Measurements from ENCODE around the gene CFAP299. TPM values are rescaled to one million over a fixed set of nuclear protein-coding genes. Genes with fewer than 3 reads are reported as not detected.

Gene CFAP299
- total and polyA plus RNA-seq, 5 experiments from 2014 or later: 0.37 to 0.74 TPM; not detected in 3

DNA sequence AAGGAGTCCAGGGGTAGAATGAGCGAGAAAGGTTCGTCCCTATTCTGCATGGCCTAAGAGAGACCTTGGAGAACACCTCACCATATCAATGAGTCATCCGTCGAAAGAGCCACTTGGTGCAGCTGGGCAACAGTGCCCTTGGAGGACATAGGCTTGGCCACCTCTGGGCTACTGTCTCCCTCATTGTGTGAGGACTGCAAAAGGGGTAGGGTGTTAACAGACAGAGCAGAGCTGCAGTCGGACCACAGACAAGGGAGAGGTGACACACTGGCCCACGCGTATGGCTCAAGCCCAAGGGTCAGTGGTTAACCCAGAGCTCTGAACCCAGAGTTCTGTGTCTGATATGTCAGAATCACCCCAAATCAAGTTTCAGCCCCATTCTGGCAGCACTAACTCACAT is 576.8 kb downstream of the CFAP299 start:
- no peak for DNase-seq
- Mint-ChIP-seq H3K4me3 (no peak overlapping the region), H3K4me1 (peaks cover 0 to 3% (median 0%) of the 10 kb centered on the region in 4 donors), H3K9me3 (peaks cover under 1 to 14% (median 8%) of the 10 kb centered on the region in 9 donors), H3K36me3 (peaks cover 0 to 10% (median 5%) of the 10 kb centered on the region in 3 donors), H3K27ac (peak overlapping the region in 2 of 10 donors; percentile 12 to 80), H3K27me3 (peaks cover 0 to 4% (median 0%) of the 10 kb centered on the region in 5 donors)
- POLR2A ChIA-PET: no interaction called here
- ATAC-seq: no peak

DNA sequence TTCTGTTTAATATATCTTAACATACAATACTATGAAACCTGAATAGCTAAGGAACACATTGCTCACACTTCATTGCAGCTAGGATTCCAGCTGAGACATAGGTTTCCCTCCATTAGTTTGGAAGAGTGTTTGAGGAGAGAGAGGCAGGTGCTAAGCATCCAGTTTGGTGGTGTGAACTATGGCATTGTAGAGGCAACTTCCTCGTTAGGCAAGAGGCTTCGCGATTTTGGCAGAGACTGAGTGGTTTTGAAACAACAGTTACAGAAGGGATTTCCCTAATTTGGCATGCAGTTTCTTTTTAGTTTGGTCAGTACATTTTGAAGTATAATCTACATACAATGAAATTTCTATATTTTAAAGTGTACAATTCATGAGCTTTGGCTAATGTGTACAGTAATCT is 577.9 kb downstream of the CFAP299 start:
- ATAC-seq: no peak
- peaks cover 0 to 3% (median 0%) of the 10 kb centered on the region in 4 donors for H3K4me1 Mint-ChIP-seq
- no peak overlapping the region for H3K4me3 Mint-ChIP-seq
- no peak overlapping the region for H3K27ac Mint-ChIP-seq
- H3K27me3 Mint-ChIP-seq: peaks cover 0 to 4% (median 0%) of the 10 kb centered on the region in 5 donors
- POLR2A ChIA-PET: no interaction called here
- H3K9me3 Mint-ChIP-seq: peaks cover 0 to 5% (median 2%) of the 10 kb centered on the region in 9 donors
- peak in 1 of 10 donors; percentile 4 for DNase-seq
- H3K36me3 Mint-ChIP-seq: peaks cover 0 to 1% (median 0%) of the 10 kb centered on the region in 3 donors

DNA sequence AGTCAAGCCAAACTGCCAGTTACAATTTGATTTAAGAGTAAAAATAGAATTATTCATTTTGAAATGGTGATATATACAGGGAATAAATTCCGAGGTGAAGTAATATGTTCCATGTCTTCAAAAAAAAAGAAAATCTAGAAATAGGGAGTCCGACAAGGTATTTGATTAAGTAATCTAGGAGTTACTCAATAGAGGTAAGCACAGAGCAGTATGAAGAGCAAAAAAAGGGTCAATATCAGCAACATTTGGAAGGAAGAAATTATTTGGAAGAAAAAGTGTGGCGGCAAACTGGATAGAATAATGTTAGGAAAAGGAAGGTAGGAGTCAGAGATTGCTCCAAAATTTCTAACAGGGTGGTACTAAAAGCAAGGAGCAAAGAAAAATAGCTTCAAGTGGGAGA is 581.2 kb downstream of the CFAP299 start:
- H3K4me3 Mint-ChIP-seq: no peak overlapping the region
- H3K9me3 Mint-ChIP-seq: peaks cover 0 to 2% (median 0%) of the 10 kb centered on the region in 9 donors
- POLR2A ChIA-PET: no interaction called here
- peaks cover 0 to 4% (median 0%) of the 10 kb centered on the region in 5 donors for H3K27me3 Mint-ChIP-seq
- DNase-seq (no peak), ATAC-seq (no peak)
- no peaks in the 10 kb centered on the region for H3K36me3 Mint-ChIP-seq
- peaks cover 0 to 3% (median 0%) of the 10 kb centered on the region in 4 donors for H3K4me1 Mint-ChIP-seq
- no peak overlapping the region for H3K27ac Mint-ChIP-seq

DNA sequence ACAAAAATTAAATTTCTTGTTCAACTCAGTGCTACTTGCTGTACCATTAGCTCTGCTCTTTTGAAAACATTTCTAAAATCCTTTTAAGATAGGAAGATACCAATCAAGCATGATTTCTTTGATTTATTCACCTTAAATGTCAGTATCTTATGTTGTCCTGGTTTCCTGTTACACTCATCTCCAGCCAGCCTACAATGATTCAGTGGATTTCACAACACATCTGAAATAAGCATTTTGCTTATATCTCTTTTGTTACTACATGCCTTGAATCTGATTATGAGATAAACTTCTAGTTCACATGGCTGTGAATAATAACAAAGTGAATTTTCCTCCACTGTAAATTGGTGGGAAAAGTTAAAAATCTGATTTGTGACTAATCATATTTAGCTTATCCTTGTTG is 582.5 kb downstream of the CFAP299 start:
- Mint-ChIP-seq H3K27me3 (peaks cover 0 to 4% (median 0%) of the 10 kb centered on the region in 5 donors), H3K4me1 (peaks cover 0 to 3% (median 0%) of the 10 kb centered on the region in 4 donors), H3K9me3 (peaks cover 0 to 2% (median 0%) of the 10 kb centered on the region in 9 donors), H3K4me3 (no peak overlapping the region), H3K36me3 (no peaks in the 10 kb centered on the region), H3K27ac (no peak overlapping the region)
- POLR2A ChIA-PET: no interaction called here
- DNase-seq (no peak), ATAC-seq (no peak)

DNA sequence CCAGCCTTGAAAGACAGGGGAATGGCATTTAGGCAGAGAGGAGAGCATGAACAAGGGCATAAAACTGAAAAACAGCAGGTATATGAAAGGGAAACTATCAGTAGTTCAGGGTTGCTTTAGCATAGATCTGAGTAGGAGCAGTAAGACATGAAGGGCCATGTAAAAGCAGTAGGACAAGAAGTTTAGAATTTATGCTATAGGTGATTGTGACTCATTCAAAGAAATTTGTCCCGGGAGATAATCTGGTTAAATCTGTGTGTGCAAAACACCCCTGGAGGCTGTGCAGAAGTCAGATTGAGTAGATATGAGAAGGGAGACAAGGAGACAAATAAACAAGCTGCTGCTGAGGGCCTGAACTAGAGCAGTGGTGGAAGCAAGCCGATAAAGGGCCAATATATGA is 585.9 kb downstream of the CFAP299 start:
- no peaks in the 10 kb centered on the region for H3K36me3 Mint-ChIP-seq
- no peaks in the 10 kb centered on the region for H3K9me3 Mint-ChIP-seq
- DNase-seq (no peak), ATAC-seq (no peak)
- H3K4me1 Mint-ChIP-seq: no peaks in the 10 kb centered on the region
- H3K27me3 Mint-ChIP-seq: peaks cover 0 to 4% (median 0%) of the 10 kb centered on the region in 5 donors
- no peak overlapping the region for H3K27ac Mint-ChIP-seq
- H3K4me3 Mint-ChIP-seq: no peak overlapping the region
- POLR2A ChIA-PET: no interaction called here

DNA sequence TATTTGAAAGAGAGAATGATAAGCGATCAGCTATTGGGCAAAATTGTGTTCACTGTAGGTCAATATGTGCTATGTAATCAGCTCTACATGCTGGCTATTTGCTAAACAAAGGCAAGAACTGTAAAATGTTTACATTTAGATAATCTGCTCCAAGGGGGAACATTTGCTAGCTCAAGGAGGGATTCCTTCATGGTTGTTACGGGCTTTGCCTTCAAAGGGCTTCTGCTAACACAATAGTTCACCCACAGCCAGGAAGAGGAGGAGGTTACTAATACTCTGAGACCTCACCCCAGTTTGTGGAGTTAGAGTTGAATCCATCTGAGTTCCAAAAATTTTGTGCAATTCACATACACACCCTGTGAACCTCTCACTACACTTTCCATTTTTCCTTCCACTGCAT is 587.4 kb downstream of the CFAP299 start:
- no peak overlapping the region for H3K4me3 Mint-ChIP-seq

DNA sequence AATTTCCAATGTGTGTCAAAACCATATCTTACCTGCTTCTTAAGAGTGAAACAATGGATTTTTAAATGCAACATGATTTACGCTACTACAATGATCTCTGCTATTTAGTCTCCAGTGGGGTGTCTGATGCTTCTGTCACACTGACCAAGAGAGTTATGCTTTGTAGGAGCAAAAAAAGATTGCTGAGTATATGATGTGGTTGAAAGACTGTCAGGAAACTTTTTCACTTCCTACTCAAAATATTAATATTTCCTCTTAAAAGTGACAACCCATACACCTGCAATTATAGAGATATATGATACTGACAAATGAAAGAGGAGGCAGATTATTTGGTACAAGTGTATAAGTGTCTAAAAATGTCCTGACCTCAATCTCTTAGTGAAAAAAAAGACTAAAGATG is 589.8 kb downstream of the CFAP299 start:
- Mint-ChIP-seq H3K4me1 (no peaks in the 10 kb centered on the region), H3K4me3 (no peak overlapping the region), H3K36me3 (no peaks in the 10 kb centered on the region), H3K27ac (no peak overlapping the region), H3K27me3 (no peaks in the 10 kb centered on the region), H3K9me3 (no peaks in the 10 kb centered on the region)
- POLR2A ChIA-PET: no interaction called here
- ATAC-seq (no peak), DNase-seq (no peak)

More for the DNA sequence above, 587.4 kb downstream of the CFAP299 start:
- POLR2A ChIA-PET: no interaction called here
- ATAC-seq (no peak), DNase-seq (no peak)
- no peaks in the 10 kb centered on the region for H3K36me3 Mint-ChIP-seq
- peaks cover 0 to 1% (median 0%) of the 10 kb centered on the region in 5 donors for H3K27me3 Mint-ChIP-seq
- no peaks in the 10 kb centered on the region for H3K9me3 Mint-ChIP-seq
- no peak overlapping the region for H3K27ac Mint-ChIP-seq
- no peaks in the 10 kb centered on the region for H3K4me1 Mint-ChIP-seq

DNA sequence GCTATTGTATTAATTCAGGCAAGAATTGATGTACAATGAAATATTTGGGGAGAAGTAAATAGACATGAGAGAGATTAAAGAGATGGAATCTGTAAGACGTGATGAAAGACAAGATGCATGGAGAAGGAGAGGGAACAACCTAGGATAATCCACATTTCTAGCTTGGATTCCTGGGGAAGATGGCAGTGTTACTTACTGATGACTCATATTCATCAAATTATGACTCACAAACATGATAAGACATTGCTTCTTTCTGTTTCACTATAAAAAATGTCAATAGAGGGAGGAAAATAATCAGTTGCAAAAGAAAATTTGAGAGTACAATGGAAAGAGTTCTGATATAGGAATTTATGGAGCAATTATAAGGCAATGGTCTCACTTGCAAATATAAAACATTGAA is 590.9 kb downstream of the CFAP299 start:
- H3K27me3 Mint-ChIP-seq: no peaks in the 10 kb centered on the region
- DNase-seq (no peak), ATAC-seq (no peak)
- no peaks in the 10 kb centered on the region for H3K9me3 Mint-ChIP-seq
- no peak overlapping the region for H3K4me3 Mint-ChIP-seq
- no peak overlapping the region for H3K27ac Mint-ChIP-seq
- no peaks in the 10 kb centered on the region for H3K4me1 Mint-ChIP-seq
- POLR2A ChIA-PET: no interaction called here
- H3K36me3 Mint-ChIP-seq: no peaks in the 10 kb centered on the region

DNA sequence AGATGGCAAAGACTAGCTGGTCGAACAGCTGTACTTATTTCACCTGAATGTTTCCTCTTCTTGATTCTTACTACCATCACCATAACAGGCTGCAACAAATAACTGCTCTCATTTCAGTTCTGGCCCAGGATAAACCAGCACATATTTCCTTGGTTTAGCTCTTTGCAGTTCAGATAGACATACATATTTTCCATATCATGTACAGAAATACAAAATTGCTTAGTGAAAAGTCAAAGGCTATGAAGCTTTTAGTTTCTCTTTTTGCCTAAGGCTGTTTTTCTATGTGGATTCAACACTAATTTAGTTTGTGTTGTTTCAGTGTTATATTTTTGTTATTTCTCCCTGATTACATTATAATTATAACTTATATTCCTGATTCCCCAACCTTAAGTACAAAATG is 591.4 kb downstream of the CFAP299 start:
- H3K9me3 Mint-ChIP-seq: no peaks in the 10 kb centered on the region
- DNase-seq: no peak
- no peak overlapping the region for H3K27ac Mint-ChIP-seq
- POLR2A ChIA-PET: no interaction called here
- no peak for ATAC-seq
- H3K36me3 Mint-ChIP-seq: no peaks in the 10 kb centered on the region
- H3K4me3 Mint-ChIP-seq: no peak overlapping the region
- no peaks in the 10 kb centered on the region for H3K27me3 Mint-ChIP-seq
- no peaks in the 10 kb centered on the region for H3K4me1 Mint-ChIP-seq

DNA sequence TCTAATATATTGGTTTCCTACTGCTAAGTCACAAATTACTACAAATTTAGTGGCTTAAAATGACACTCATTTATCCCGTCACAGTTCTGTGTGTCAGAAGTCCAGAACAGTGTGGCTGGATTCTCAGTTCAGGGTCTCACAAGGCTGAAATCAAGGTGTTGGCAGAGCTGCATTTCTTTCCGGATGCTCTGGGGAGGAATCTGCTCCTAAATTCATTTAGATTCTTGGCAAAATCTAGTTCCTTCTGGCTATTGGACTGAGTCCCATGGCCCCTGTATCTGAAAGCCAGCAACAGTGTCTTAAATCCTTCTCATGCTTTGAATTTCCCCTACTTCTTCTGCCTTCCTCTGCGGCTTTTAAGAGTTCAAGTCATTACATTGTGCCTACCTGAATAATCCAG is 591.9 kb downstream of the CFAP299 start:
- Mint-ChIP-seq H3K4me3 (no peak overlapping the region), H3K36me3 (no peaks in the 10 kb centered on the region), H3K4me1 (no peaks in the 10 kb centered on the region), H3K27me3 (no peaks in the 10 kb centered on the region), H3K9me3 (no peaks in the 10 kb centered on the region), H3K27ac (no peak overlapping the region)
- no peak for ATAC-seq
- DNase-seq: no peak
- POLR2A ChIA-PET: no interaction called here

DNA sequence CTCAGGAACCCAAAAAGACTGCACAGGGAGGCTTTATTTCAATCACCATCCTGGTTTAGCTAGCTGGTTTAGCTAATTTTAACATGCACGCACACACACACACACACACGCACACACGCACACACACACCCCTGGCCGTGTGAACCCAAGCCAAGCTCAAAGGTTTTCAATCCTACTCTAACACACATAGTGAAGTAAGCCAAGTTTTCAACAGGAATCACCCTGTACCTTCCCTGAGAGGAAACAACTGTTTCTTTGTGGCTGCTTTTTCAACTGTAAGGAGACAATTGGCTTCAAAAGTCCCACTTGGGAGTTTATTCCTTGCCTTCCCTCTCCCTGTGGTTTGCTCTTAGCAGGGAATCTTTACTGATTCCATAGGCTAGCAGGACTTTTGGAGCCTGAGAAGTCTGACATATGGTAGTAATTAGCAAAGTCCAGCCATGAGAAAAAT is 596.1 kb downstream of the CFAP299 start:
- POLR2A ChIA-PET: no interaction called here
- H3K27me3 Mint-ChIP-seq: no peaks in the 10 kb centered on the region
- no peaks in the 10 kb centered on the region for H3K4me1 Mint-ChIP-seq
- no peaks in the 10 kb centered on the region for H3K36me3 Mint-ChIP-seq
- H3K27ac Mint-ChIP-seq: no peak overlapping the region
- H3K4me3 Mint-ChIP-seq: no peak overlapping the region
- no peak for DNase-seq
- no peak for ATAC-seq
- H3K9me3 Mint-ChIP-seq: no peaks in the 10 kb centered on the region

DNA sequence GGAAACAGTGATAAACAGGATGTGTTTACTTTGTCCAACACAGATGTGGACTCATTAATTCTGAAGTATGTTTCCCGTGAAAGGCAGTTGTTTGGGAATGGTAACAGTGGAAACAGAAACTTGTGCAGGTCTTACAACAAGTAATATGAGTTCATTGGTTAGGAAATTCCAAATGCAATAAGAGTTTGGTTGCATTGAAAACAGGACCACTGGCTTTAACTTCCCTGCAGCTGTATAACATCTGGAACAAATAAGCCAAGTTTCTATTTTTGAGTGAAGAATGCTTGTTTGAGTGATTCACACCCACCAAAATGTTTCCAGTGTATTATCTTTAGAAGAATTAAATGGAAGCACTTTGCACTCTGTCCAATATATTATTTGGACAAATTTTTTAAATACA is 612.6 kb downstream of the CFAP299 start:
- POLR2A ChIA-PET: no interaction called here
- DNase-seq: no peak
- H3K9me3 Mint-ChIP-seq: peaks cover 0 to 2% (median 0%) of the 10 kb centered on the region in 9 donors

DNA sequence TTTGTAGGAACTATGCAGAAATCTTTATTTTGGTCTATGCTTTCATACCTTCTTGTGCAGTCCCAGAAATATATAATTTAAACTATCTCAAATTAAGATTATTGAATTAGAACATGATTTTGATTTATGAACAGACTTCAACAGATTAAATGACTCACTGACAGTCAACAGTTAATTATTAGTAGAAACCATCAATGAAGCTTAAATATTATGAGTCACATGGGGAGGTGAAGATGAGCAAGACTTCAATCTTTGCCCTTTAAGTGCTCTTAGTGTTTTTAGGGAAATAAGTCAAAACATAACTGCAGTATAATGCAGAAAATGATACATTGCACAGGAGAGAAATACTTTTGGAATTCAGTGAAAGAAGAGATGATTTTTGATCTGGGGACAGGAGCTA is 613.5 kb downstream of the CFAP299 start:
- POLR2A ChIA-PET: no interaction called here
- H3K4me1 Mint-ChIP-seq: no peaks in the 10 kb centered on the region
- H3K36me3 Mint-ChIP-seq: no peaks in the 10 kb centered on the region
- DNase-seq (no peak), ATAC-seq (no peak)
- H3K27ac Mint-ChIP-seq: no peak overlapping the region
- H3K9me3 Mint-ChIP-seq: peaks cover 0 to 2% (median 0%) of the 10 kb centered on the region in 9 donors
- H3K27me3 Mint-ChIP-seq: peaks cover 0 to 9% (median 6%) of the 10 kb centered on the region in 5 donors
- no peak overlapping the region for H3K4me3 Mint-ChIP-seq

More for the DNA sequence above, 612.6 kb downstream of the CFAP299 start:
- H3K27me3 Mint-ChIP-seq: peaks cover 0 to 9% (median 6%) of the 10 kb centered on the region in 5 donors
- H3K4me1 Mint-ChIP-seq: no peaks in the 10 kb centered on the region
- H3K36me3 Mint-ChIP-seq: no peaks in the 10 kb centered on the region
- no peak overlapping the region for H3K4me3 Mint-ChIP-seq
- no peak for ATAC-seq
- H3K27ac Mint-ChIP-seq: no peak overlapping the region

DNA sequence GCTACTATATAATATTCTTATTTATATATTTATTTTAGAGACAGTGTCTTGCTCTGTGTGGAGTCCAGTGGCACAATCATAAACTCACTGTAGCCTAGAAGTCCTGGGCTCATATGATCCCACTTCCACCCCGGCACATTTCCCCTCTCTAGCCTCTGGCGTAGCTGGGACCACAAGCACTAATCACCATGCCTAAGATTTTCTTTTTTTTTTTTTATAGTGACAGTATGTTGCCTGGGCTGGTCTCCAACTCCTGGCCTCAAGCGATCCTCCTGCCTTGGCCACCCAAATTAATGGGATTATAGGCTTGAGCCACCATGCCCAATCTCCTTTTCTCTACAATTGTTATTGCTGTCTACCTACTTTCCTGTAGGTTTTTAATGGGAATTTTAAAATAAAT is 620.9 kb downstream of the CFAP299 start:
- no peak overlapping the region for H3K27ac Mint-ChIP-seq
- DNase-seq (no peak), ATAC-seq (no peak)
- POLR2A ChIA-PET: no interaction called here
- peaks cover 0 to 2% (median 0%) of the 10 kb centered on the region in 9 donors for H3K9me3 Mint-ChIP-seq
- no peaks in the 10 kb centered on the region for H3K4me1 Mint-ChIP-seq
- H3K27me3 Mint-ChIP-seq: peaks cover 0 to 2% (median 0%) of the 10 kb centered on the region in 5 donors
- H3K4me3 Mint-ChIP-seq: no peak overlapping the region
- no peaks in the 10 kb centered on the region for H3K36me3 Mint-ChIP-seq

All from naive thymus-derived CD8-positive, alpha-beta T cell (primary cell).